Erythroblast (primary cell): ENCODE data around the gene CASP14.

ENCODE experiments used
- GATA1 ChIP-seq: IDR thresholded peaks from 2 replicates; pipeline ENCODE4 v1.6.1; 2011; ENCODE audit warnings: low read depth, mild to moderate bottlenecking, control low read depth, low read length, moderate library complexity
- POLR2A ChIP-seq: IDR thresholded peaks from 2 replicates; pipeline ENCODE4 v1.6.1; 2011; ENCODE audit warnings: mild to moderate bottlenecking, low read length

DNA sequence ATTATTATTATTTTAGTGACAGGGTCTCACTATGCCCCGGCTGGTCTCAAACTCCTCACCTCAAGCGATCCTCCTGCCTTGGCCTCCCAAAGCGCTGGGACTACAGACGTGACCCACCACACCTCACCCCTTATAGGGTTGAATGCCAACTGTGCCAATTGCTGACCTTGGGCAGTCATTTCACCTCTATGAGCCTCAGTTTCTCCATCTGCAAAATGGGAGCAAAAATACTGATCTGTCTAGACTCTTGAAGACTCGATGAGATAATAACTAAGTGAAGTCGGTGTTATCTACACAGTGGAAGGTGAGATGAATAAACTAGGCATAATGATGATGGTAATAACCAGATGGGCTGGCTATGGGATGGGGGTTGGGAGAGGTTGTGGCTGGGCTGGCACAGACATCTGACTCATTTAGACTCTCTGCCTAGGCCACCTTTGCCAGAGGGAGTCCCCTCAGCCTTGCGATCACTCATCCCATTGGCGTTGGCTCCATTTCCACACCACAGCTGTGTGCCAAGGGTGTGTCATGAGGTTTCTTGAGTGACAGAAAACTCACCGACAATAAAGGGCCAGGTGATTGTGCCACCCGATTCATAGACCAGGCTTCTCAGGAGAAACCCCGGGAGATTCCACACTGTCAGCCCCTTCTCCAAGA is at the start of gene CASP14:
- TF ChIP-seq POLR2A: no peak
- no peak for TF ChIP-seq GATA1
